Effector CD4-positive, alpha-beta T cell (primary cell): ENCODE measurements around the gene TNFRSF11A.

ENCODE experiments used
- DNase-seq: peaks from one replicate; pipeline ENCODE4 v3.0.0-alpha.2; 2020

Gene TNFRSF11A

DNA sequence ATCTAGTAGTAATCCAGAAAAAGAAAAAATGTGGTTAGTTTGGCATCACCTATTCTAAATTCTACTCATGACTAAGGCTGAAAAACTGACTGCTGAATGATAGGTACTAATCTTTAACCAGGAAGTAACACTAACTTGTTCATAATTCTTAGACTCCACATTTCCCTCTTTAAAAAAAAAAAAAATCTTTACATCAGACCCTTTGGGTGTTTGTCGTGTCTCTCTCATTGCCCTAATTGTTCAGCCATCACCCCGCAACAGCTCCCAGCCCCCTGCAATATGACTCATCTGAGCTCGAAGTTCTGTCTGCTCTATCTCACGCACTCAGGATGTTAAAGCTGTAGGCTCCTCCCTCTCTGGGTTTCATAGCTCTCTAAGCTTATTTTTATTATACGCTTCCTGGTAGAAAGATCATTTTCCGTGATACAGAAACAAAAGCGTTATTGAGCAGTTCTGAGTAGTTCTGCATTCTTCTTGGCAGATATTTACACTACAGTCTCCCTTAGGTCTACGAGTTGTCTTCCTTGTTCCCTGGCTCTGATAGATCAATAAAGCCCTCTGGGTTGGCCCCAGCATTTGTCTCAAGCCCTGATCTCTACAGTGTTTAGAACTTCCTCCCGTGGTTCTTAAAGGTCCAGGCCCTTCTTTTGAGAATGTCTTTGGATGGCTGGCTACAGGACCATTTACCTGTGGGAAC, 95.6 kb downstream of the TNFRSF11A start:
- DNase-seq: peak; percentile 57

DNA sequence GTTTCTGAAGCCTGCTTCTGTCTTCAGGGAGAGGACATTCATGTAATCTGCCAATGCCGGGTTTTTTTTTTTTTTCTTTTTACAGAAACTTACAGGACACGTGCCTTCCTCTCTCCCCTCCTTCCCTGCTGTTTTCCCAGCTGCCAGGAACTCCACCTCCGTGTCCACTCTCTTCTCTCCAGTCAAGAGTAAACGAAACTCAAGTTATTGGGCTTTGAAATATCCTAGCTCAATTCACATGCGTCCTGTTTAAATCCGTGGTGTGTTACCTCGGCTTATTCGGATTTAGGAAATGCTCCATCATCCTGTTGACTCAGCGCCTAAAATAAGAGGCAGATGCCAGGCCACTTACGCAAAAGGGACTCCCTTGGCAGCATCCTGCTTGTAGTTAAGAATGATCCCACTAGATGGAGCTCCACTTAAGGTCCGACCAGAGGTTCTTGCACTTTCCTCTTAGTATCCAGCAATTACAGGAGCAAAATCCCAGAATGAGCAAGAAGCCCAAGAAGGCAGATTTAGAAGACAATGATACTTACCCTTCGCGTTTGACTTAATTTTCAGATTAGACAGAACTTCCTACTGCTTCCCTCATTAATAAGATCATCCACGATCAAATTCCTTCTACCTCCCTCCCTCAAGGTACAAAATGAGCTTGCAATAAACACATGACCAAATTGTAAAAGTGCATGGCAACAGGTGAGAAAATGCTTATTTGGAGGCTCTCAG, 100.5 kb downstream of the TNFRSF11A start:
- peak; percentile 35 for DNase-seq

GRCh38 chr18:62426191-62426488, 101.0 kb downstream of the TNFRSF11A start:
- DNase-seq: no peak

GRCh38 chr18:62432176-62432575, 107.1 kb downstream of the TNFRSF11A start:
- DNase-seq: no peak

- DNase-seq: no peak
These were observed 109.7 kb downstream of the TNFRSF11A start for GRCh38 chr18:62434798-62435197.

- DNase-seq: no peak
These were observed 110.4 kb downstream of the TNFRSF11A start for GRCh38 chr18:62435435-62436031.

DNA sequence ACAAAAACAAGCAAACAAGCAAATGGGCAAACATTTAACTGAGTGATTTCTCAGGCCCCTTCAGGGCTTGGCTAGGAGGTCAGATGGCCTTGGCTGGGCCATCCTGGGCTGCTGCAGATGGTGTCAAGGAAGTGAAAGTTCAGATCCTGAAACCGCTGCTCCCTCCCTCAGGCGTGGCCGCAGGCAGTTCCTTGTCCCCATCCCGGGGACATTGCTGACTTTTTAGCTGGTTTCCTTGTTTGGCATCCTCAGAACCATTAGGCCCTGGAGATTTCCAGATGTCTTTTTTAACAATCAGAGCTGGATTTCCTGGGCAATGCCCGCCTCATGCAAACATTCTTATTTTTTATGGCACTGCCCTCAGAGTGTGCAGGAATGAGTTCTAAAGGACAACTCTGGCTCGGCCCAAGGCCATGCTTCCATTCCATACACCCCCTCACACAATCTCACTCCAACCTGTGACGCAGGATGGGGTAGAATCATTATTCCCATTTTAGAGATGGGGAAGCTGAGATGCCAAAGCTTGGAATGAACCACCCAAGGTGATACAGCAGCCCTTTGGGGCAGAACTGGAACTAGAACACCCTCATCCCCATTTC, 111.6 kb downstream of the TNFRSF11A start:
- DNase-seq: no peak

DNA sequence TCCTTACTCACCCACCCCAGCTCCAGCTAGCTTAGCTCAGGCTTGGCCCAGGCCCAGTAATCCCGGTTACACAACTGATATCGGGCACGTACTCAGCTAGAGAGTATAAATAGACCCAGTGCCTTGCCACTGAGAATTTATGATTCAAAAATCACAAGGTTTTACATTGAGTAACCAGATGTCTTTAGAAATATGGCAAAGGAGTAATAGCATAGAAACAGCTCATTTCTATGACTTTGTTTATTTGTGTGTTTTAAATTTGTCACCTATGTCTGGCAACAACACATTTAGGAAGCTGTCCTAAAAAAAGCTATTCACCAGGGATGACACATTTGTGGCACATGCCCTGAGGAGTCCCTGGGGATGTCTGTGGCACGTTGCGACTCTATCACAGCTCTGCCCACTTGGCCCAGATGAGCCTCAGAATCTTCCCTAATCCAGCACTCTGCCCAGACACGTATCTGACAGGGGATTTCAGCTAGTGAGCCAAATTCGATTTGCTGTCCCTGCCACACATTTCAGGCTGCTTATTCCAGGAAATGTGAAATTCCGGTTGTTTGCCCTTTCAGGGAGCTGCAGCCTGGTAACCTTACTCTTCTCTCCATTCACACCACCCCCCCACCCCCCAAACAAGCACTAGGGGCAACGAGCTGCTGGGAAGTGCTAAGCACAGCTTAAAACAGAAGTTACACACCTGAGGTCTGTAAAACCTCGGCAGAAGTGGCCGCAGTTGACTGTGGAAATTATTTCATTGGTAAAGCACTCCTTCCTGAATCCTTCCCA, 112.3 kb downstream of the TNFRSF11A start:
- DNase-seq: no peak

DNA sequence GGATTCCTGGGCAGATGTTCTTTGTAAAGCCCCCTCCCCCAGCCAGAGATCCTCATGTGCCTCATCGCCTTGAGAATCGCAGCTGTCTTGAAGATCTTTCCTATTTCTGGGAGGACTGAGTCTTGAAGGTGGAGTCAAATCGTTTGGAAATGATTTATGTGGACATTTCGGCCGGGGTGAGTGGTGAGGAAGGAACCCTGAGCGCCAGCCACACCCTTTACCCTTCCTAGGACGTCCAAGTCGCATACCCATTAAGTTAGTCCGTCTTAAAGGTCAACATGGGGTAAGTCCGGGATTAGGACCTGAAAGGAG, 112.9 kb downstream of the TNFRSF11A start:
- DNase-seq: no peak

- DNase-seq: no peak
These were observed 113.3 kb downstream of the TNFRSF11A start for GRCh38 chr18:62438402-62438801.

GRCh38 chr18:62438866-62439265, 113.8 kb downstream of the TNFRSF11A start:
- DNase-seq: no peak
